Effector memory CD4-positive, alpha-beta T cell (primary cell): Measurements from ENCODE around the gene ARID5B.
A peak's percentile ranks its signal among the peaks of the same experiment; 100 is the strongest.

Experiments
- DNase-seq, 3 donors: peaks; one replicate each; pipeline ENCODE4 v3.0.0-alpha.2; 2020
- H3K27ac ChIP-seq: 2 replicates; pipeline ENCODE4 v1.7.0; 2013; ENCODE audit warnings: mild to moderate bottlenecking, low read length, moderate library complexity; ENCODE audit not compliant: insufficient read depth, poor library complexity, severe bottlenecking
- H3K27me3 ChIP-seq: replicated peaks from 2 replicates; pipeline ENCODE4 v1.7.0; 2013; ENCODE audit warnings: mild to moderate bottlenecking, low read length; ENCODE audit not compliant: insufficient read depth, control insufficient read depth, poor library complexity, severe bottlenecking
- H3K36me3 ChIP-seq: 2 replicates; pipeline ENCODE4 v1.7.0; 2013; ENCODE audit warnings: mild to moderate bottlenecking, low read length, moderate library complexity; ENCODE audit not compliant: control insufficient read depth, insufficient read depth
- H3K4me1 ChIP-seq: 2 replicates; pipeline ENCODE4 v1.7.0; 2013; ENCODE audit warnings: low read length, mild to moderate bottlenecking; ENCODE audit not compliant: control insufficient read depth, insufficient read depth, poor library complexity, severe bottlenecking
- H3K4me3 ChIP-seq: 2 replicates; pipeline ENCODE4 v1.7.0; 2013; ENCODE audit warnings: low read length, low read depth, mild to moderate bottlenecking; ENCODE audit not compliant: insufficient read depth, poor library complexity, severe bottlenecking
- H3K9me3 ChIP-seq: 2 replicates; pipeline ENCODE4 v1.7.0; 2013; ENCODE audit warnings: mild to moderate bottlenecking, low read length, moderate library complexity; ENCODE audit not compliant: control insufficient read depth

The ARID5B gene

GRCh38 chr10:61936770-61937169 is 35.3 kb downstream of the ARID5B start:
- H3K27me3 ChIP-seq = no peaks in the 10 kb centered on the region
- H3K36me3 ChIP-seq = no peaks in the 10 kb centered on the region
- no peak overlapping the region for H3K27ac ChIP-seq
- DNase-seq = no peak
- no peaks in the 10 kb centered on the region for H3K9me3 ChIP-seq
- peaks cover 34% of the 10 kb centered on the region for H3K4me1 ChIP-seq
- no peak overlapping the region for H3K4me3 ChIP-seq

GRCh38 chr10:61937631-61938351 is 36.3 kb downstream of the ARID5B start:
- Histone ChIP-seq H3K27me3 (no peaks in the 10 kb centered on the region), H3K36me3 (no peaks in the 10 kb centered on the region), H3K27ac (peak overlapping the region; percentile 28), H3K4me3 (no peak overlapping the region), H3K9me3 (no peaks in the 10 kb centered on the region), H3K4me1 (peaks cover 34% of the 10 kb centered on the region)
- DNase-seq = no peak

GRCh38 chr10:61939902-61940301 is 38.4 kb downstream of the ARID5B start:
- H3K27ac ChIP-seq = no peak overlapping the region
- H3K4me3 ChIP-seq = no peak overlapping the region
- H3K36me3 ChIP-seq = no peaks in the 10 kb centered on the region
- peaks cover 35% of the 10 kb centered on the region for H3K4me1 ChIP-seq
- DNase-seq = no peak
- no peaks in the 10 kb centered on the region for H3K27me3 ChIP-seq
- H3K9me3 ChIP-seq = no peaks in the 10 kb centered on the region

- no peaks in the 10 kb centered on the region for H3K27me3 ChIP-seq
- no peak for DNase-seq
- H3K27ac ChIP-seq = no peak overlapping the region
- no peak overlapping the region for H3K4me3 ChIP-seq
- H3K4me1 ChIP-seq = peaks cover 35% of the 10 kb centered on the region
- no peaks in the 10 kb centered on the region for H3K9me3 ChIP-seq
- no peaks in the 10 kb centered on the region for H3K36me3 ChIP-seq
Measured at GRCh38 chr10:61941202-61941681, 39.7 kb downstream of the ARID5B start.

GRCh38 chr10:61942604-61943461 is 41.3 kb downstream of the ARID5B start:
- no peak for DNase-seq
- Histone ChIP-seq H3K4me3 (peak overlapping the region; percentile 27), H3K27ac (peak overlapping the region; percentile 61), H3K27me3 (no peaks in the 10 kb centered on the region), H3K4me1 (peaks cover 27% of the 10 kb centered on the region), H3K36me3 (no peaks in the 10 kb centered on the region), H3K9me3 (no peaks in the 10 kb centered on the region)

- H3K4me1 ChIP-seq = peaks cover 19% of the 10 kb centered on the region
- no peak for DNase-seq
- H3K36me3 ChIP-seq = no peaks in the 10 kb centered on the region
- H3K4me3 ChIP-seq = peak overlapping the region; percentile 27
- H3K27me3 ChIP-seq = no peaks in the 10 kb centered on the region
- peak overlapping the region; percentile 61 for H3K27ac ChIP-seq
- no peaks in the 10 kb centered on the region for H3K9me3 ChIP-seq
Measured at GRCh38 chr10:61943674-61944378, 42.3 kb downstream of the ARID5B start.

- H3K27ac ChIP-seq = no peak overlapping the region
- no peak overlapping the region for H3K4me3 ChIP-seq
- no peaks in the 10 kb centered on the region for H3K27me3 ChIP-seq
- no peak for DNase-seq
- peaks cover 15% of the 10 kb centered on the region for H3K4me1 ChIP-seq
- no peaks in the 10 kb centered on the region for H3K9me3 ChIP-seq
- no peaks in the 10 kb centered on the region for H3K36me3 ChIP-seq
Measured at GRCh38 chr10:61944410-61945147, 43.1 kb downstream of the ARID5B start.

GRCh38 chr10:61949687-61950086 is 48.2 kb downstream of the ARID5B start:
- Histone ChIP-seq H3K9me3 (no peaks in the 10 kb centered on the region), H3K36me3 (peaks cover 7% of the 10 kb centered on the region), H3K4me3 (no peak overlapping the region), H3K4me1 (no peaks in the 10 kb centered on the region), H3K27ac (no peak overlapping the region), H3K27me3 (no peaks in the 10 kb centered on the region)
- DNase-seq = no peak

GRCh38 chr10:61950449-61951143 is 49.1 kb downstream of the ARID5B start:
- peaks cover 7% of the 10 kb centered on the region for H3K36me3 ChIP-seq

More at GRCh38 chr10:61950449-61951143, 49.1 kb downstream of the ARID5B start:
- no peak for DNase-seq
- no peak overlapping the region for H3K27ac ChIP-seq
- no peaks in the 10 kb centered on the region for H3K4me1 ChIP-seq
- no peaks in the 10 kb centered on the region for H3K27me3 ChIP-seq
- H3K9me3 ChIP-seq = no peaks in the 10 kb centered on the region
- no peak overlapping the region for H3K4me3 ChIP-seq
